DMS 273 (cell line): Measurements from ENCODE around the gene ATP13A2.

Experiments
- DNase-seq: peaks from one replicate; lab custom pipeline; 2025; ENCODE audit not compliant: unreplicated experiment; lab: John Stamatoyannopoulos, UW

The ATP13A2 gene

DNA sequence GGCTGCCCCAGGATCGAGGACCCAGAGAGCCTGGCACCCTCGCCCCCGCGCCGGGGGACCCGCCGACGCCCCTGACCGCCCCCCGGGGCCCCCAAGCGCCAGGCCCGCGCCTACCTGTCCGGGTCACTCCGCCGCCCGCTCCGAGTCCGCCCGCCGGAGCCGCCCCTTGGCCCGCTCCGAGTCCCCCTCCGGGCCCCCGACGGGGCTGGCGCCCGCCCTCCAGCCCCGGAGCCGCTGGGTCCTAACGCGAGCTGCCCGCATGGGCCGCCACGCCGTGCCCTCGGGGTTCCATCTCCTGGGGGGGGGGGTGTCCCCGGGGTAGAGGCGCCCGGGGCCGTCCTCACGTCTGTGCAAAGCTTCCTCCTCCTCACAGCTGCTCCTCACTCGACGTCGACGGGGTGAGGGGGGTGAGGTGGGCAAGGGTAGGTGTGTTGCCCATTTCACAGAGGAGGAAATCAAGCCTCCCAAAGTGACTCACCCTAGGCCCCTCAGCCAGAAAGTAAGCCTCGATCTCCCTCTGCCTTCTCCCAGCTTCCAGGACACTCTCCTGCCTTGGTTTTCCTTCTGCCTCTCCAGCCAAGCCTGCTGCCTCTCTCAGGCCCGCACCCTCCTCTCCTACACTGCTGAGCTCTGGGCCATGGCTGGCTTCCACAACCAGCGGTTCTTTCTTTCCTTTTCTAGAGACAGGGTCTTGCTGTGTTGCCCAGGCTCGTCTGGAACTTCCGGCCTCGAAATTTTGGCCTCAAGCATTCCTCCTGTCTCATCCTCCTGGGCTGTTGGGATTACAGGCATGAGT, 31.1 kb downstream of the ATP13A2 start, which contains the start of gene MFAP2:
Gene MFAP2 (minus strand): TSS at position 148 of the 796 bp plus-strand sequence. CDS start 2,347 bp downstream, outside the sequence.
- peak; percentile 23 for DNase-seq

DNA sequence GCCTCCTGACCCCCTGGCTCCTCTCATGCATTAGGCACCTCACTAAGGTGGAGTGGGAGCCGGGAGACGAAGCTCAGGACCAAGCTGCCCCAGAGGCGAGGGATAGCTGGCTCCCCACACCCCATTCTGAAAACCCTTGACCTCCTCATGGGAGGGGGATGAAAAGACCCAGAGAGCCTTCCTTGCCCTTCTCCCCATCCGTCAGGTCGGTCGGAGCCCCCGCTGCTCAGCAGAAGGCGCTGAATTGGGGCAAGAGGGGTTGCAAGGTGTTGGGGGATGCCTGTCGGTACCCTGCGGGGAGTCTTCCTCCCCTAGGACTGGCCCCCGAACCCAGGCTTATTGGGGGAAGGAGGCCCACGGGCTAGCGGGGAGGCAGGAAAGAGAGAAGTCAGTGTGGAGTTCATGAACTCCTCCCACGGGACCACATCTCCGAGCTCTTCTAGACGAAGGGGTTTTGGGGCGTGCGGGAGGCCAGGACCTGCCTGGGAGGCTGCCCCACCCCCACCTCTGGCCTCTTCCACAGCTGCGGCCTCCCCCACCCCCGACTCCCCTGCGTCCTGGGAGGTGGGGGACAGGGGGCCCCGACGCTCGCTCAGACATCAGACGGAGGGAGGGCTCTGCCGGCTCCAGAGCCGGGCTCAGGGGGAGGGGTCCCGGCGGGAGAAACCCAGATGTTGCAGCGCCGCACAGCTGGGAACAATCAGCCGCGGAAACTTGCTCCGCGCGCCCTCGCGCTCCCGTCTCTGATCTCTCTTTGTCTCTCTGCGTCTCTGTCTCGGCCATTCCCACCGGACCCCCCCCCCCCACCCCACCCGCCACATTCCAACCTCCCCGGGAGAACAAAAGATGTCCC, 32.0 kb downstream of the ATP13A2 start:
- DNase-seq = peak; percentile 25

DNA sequence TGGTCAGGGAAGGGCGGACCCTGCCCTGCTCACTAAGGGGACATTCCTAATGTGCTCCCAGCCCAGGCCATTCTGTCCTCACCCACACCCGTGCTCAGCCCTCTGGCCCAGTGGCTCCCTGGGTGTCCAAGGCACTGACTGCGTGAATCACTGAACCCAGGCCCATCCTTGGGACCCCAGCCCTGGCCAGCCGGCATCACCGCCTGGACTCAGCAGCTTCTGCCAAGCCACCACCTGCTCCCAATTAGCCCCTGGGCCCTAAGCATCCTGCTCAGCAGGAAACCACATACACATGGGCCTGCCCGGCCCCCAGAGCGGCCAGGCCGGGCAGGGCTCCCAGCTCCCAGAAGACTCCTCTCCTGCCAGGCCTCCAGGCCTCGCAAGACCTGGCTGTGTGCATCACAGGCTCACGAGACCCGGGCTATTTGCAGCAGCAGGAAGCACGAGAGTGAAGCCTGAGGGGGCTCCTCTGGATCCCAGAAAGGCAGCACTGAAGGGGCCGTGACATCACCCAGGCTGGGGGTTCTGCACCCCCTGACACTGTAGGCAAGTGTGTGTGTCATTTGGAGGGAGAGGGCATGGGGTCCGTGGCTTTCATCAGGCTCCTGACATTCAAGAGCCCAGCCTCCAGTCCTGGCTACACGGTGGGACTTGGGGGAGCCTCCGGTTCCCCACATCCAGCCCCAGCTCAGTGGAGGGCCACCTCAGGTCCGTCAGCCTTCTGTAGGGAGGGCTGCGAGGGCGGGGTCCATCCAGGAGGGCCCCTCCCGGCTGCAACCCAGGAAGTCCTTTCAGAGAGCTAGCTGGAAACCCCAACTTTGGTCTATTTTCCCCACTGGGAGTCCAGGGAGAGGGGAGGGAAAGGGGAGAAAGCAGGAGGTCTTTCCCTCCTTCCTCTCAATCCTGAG, 32.9 kb downstream of the ATP13A2 start:
- DNase-seq = no peak

DNA sequence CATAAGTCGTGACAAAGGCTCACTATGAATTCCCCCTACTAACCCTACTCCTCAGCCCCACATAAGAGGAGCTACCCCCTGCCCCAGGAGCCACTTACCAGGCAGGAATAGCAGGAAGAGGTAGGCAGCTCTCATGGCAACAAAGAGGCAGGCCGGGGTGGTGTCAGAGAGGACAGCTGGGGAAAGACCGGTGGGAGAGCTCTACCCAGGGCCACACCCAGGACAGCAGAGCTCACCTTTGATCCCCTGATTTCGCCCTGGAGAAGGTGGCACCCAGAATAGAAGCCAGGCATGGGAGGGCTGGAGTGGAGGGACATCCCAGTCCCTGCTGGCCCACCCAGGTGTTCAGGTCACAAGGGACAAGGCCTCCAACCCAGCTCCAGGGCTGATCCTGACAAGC, 33.6 kb downstream of the ATP13A2 start:
- DNase-seq = no peak

GRCh38 chr1:16977377-16977776, 34.4 kb downstream of the ATP13A2 start:
- DNase-seq = no peak

- no peak for DNase-seq
Measured at GRCh38 chr1:16976966-16977365, 34.8 kb downstream of the ATP13A2 start.

GRCh38 chr1:16975838-16976237, 35.9 kb downstream of the ATP13A2 start:
- no peak for DNase-seq

DNA sequence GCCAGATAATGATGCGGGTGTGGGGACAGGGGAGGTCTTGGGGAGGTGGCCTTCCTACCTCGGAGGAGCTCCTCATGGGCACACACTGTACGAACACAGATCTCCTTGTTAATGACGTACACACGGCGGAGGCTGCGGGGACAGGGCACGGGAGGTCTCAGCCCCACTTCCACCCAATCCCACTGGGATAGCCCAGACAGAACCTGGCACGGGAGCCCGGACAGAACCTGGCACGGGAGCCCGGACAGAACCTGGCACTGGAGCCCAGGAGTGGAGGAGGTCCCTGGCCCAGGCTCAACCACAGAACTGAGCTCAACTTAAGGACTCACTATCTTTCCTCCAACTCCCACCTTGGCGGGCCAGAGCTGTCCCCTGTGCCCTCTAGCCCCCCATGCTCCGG, 36.5 kb downstream of the ATP13A2 start:
- no peak for DNase-seq

- no peak for DNase-seq
Measured at GRCh38 chr1:16973215-16973614, 38.5 kb downstream of the ATP13A2 start.

DNA sequence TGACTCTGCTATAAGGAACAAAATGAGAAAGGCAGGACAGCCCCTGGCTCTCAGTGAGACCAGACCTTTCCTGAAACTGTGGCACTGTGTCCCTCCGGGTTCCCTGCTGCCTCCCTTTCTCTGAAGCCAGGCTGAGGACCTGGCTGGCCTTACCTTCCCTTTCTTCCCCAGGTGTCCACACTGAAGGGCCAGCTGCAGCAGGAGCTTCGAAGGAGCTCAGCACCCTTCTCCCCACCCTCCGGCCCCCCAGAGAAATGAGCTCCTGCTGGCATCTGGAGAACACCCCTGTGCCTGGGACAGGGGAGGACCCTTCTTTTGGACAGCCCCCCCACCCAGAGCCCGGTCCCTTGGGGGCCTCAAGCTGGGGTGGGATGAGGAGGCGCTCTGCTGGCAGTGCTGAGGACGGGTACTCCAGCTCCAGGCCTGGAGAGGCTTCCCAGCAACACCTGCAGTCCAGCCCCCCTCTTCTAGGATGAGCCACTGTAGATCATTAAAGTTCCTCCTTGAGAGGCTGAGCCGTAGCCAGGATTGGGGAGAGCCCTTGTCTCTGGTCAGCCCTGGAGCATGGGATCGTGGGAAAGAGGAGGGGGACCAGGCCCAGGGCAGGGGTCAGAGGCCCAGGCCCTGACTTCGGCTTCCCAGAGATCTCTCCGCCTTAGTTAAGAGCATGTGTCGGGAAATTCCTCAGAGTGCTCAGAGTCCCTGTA, 39.4 kb downstream of the ATP13A2 start:
- DNase-seq = no peak

- peak; percentile 92 for DNase-seq
Measured at GRCh38 chr1:16971341-16972188, 40.2 kb downstream of the ATP13A2 start.

DNA sequence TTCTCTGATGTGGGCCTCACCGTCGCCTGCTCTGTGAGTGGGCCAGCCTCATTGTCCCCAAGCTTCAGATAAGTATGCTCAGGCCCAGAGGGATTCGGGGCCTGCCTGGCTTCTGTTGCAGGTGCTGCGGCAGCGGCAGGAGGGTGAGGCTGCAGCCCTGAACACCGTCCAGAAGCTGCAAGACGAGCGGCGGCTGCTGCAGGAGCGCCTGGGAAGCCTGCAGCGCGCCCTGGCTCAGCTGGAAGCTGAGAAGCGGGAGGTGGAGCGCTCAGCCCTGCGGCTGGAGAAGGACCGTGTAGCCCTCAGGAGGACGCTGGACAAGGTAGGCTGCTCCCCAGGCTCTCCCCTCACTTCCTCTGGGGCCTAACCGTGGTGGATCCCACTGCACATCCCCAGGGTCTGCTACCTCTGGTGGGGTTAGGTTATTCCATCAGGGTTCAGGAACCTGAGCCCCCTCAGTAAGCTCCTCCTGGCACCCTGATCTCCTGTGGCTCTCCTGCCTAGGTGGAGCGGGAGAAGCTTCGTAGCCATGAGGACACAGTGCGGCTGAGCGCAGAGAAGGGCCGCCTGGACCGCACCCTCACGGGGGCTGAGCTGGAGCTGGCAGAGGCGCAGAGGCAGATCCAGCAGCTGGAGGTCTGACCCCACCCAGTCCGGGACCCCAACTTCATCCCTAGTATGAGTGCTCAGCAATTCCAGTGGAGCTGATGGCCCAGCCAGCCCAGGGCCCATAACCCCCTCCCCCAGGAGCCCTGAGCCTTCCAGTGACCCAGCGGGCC, 41.4 kb downstream of the ATP13A2 start:
- DNase-seq = no peak

DNA sequence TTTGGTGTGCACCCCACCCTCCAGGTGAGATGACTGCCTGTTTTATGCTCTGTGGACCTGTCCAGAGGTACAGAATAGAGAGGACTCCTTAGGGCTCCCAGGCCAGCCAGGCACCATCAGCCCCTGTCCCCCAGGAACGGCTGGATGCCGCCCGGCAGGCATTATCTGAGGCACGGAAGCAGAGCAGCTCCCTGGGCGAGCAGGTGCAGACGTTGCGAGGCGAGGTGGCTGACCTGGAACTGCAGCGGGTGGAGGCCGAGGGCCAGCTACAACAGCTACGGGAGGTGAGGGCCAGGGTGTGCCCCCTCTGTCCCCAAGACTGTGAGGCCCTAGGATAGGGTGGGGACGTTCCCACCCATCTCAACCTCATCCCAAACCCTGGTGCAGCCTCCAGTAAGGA, 42.1 kb downstream of the ATP13A2 start:
- no peak for DNase-seq

DNA sequence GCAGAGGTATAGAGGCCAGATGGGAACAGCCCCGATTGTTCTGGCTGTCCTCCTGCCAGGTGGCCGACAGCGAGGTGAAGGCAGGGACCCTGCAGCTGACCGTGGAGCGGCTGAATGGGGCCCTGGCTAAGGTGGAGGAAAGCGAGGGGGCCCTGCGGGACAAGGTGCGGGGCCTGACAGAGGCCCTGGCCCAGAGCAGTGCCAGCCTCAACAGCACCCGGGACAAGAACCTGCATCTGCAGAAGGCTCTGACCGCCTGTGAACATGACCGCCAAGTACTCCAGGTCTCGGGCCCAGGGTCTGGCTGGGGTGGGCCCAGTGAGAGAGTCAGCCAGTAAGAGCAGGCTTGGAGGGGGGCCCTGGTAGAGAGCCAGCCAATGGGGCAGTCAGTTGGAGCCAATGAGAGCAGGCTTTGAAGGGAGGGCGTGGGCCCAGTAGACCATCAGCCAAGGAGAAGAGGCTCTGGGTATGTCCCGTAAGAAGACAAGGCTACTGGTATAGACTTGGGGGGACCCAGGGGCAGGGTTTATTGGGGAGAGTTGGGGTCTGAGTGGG, 42.6 kb downstream of the ATP13A2 start:
- DNase-seq = no peak

- DNase-seq = no peak
Measured at GRCh38 chr1:16968372-16968771, 43.4 kb downstream of the ATP13A2 start.

DNA sequence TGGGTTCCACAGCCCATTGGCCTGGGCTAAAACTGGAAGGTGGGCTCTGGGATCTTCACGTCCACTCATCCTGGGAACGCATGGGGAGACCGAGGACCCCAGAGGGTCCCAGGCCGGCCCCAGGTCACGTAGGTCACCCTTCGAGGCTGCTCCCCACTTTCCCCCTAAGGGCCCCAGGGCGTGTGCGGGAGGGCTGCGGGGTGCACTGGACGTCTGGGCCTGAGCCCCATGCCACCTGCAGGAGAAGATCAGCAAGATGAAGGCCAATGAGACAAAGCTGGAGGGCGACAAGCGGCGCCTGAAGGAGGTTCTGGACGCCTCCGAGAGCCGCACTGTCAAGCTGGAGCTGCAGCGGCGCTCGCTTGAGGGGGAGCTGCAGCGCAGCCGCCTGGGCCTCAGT, 43.8 kb downstream of the ATP13A2 start:
- no peak for DNase-seq

DNA sequence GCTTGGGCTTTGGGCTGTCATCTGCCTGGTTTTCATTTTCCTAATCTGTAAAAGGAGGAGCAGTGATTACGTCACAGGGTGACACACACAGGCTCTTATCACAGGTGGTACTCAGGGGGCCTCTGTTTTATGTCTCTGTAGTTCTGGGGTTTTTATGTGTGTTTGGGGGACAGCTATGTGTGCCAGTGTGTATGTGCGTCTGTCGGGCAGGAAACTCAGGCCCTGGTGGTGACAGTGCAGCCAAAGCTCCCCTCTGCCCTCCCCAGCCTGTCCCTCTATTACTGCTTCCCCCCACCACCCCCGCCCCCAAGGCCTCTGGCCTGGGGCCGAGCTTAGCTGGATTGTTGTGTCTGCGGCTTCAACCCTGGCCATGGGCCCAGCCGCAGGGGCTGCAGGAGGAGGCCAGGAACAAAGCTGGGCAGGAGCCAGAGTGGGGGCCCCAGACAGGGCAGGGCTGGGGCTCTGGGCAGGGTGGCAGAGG, 44.6 kb downstream of the ATP13A2 start:
- DNase-seq = peak; percentile 80

- no peak for DNase-seq
Measured at GRCh38 chr1:16966282-16966681, 45.4 kb downstream of the ATP13A2 start.
